Skeletal muscle tissue (tissue), 4 donors: Measurements from ENCODE around the gene OTUB2. TPM values are rescaled to one million over a fixed set of nuclear protein-coding genes. Genes with fewer than 3 reads are reported as not detected.

Experiments
- H3K27ac ChIP-seq: one replicate; pipeline ENCODE4 v1.7.0; 2013; ENCODE audit warnings: mild to moderate bottlenecking, low read depth, low read length, inconsistent platforms
- H3K27me3 ChIP-seq, 3 donors: one replicate each; pipeline ENCODE4 v1.7.0; 2013; ENCODE audit warnings: low read length in 3 of 3; ENCODE audit not compliant: control insufficient read depth in 3 of 3, insufficient read depth in 3 of 3
- H3K36me3 ChIP-seq, 3 donors: one replicate each; pipeline ENCODE4 v1.7.0; 2013; ENCODE audit warnings: low read length in 3 of 3; ENCODE audit not compliant: control insufficient read depth in 3 of 3, insufficient read depth in 3 of 3
- H3K4me1 ChIP-seq, 3 donors: one replicate each; pipeline ENCODE4 v1.7.0; 2013; ENCODE audit warnings: low read length in 3 of 3, mild to moderate bottlenecking in 3 of 3; ENCODE audit not compliant: control insufficient read depth in 3 of 3, insufficient read depth in 3 of 3
- H3K4me3 ChIP-seq, 3 donors: one replicate each; pipeline ENCODE4 v1.7.0; 2013; ENCODE audit warnings: low read length in 3 of 3
- H3K9ac ChIP-seq, 3 donors: one replicate each; pipeline ENCODE4 v1.7.0; 2013; ENCODE audit warnings: low read length in 3 of 3, mild to moderate bottlenecking in 3 of 3, moderate library complexity in 2 of 3, low read depth in 1 of 3
- H3K9me3 ChIP-seq, 3 donors: one replicate each; pipeline ENCODE4 v1.7.0; 2013; ENCODE audit warnings: low read length in 3 of 3; ENCODE audit not compliant: control insufficient read depth in 3 of 3
- total RNA-seq: library from RNA; depleted of rRNA; stranded (reverse); fragments of >200 nt; gene quantifications from one replicate; pipeline ENCODE4 v1.2.3, GENCODE V29; 2014
- donor health status: Osteomylitis.

The OTUB2 gene
- total RNA-seq, 1 donor from 2014 or later = 1.0 TPM

DNA sequence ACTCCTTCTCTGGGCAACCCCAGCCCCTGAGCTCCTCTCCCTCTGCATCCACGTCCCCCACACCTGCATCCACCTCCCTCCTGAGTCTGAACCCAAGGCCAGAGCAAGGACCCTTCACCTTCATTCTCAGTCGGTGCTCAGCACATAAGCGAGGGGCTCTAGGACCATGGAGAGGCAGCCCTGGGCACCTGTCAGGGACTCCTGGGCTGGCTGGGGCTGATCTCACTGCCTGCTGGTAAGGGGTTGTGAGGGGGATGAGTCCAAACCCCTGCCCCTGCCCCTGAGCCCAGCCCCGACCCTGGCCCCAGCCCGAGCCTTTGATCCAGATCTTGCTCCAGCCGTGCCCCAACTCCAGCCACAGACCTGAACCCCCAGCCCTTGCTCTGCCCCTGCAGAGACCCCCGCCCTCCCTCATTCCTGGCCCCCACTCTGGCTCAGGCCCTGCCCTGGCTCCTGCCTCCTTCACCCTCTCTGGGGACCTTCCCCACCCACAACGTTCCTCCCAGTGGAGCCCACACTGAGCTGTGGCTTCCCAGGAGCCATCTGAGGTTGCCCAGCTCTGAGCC lies 29.9 kb upstream of the OTUB2 start:
- Histone ChIP-seq H3K9me3 (no peaks in the 10 kb centered on the region), H3K27me3 (peaks cover 0 to 9% (median 0%) of the 10 kb centered on the region in 3 donors), H3K4me1 (peaks cover 38 to 60% (median 52%) of the 10 kb centered on the region in 3 donors), H3K36me3 (no peaks in the 10 kb centered on the region), H3K27ac (peak overlapping the region; percentile 84), H3K4me3 (peak overlapping the region in 1 of 3 donors; percentile 35), H3K9ac (peak overlapping the region; percentile 38 to 82 (median 47))

DNA sequence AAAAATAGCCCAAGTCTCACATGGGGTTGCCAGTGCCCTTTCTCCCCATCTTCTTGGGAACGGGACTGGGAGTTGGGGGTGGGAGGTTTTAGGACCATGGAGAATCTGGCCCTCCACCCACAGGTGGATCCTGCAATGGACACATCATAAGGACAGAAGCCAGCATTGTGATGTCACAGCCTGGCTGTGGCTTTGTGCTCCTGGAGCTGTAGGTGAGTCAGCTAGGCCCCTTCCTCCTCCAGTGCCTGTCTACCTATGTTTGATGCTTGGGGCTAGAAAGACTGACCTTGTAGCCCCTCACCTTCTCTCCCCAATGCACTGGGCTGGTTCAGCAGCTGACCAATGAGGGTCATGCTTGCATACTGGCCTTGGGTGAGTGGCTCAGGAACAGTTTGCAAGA lies 29.1 kb upstream of the OTUB2 start, which contains the start of gene CCDC197:
CCDC197 (plus strand) TSS at position 220 of the 400 bp plus-strand sequence. CDS start 831 bp downstream, outside the sequence.
- Histone ChIP-seq H3K9ac (peak within 1 kb of the TSS; percentile 38 to 82 (median 47)), H3K36me3 (no peaks in the 10 kb centered on the region), H3K27me3 (peaks cover 0 to 11% (median 6%) of the 10 kb centered on the region in 3 donors), H3K27ac (no peak within 1 kb of the TSS), H3K4me3 (no peak within 1 kb of the TSS), H3K4me1 (peaks cover 42 to 65% (median 57%) of the 10 kb centered on the region in 3 donors), H3K9me3 (no peaks in the 10 kb centered on the region)

DNA sequence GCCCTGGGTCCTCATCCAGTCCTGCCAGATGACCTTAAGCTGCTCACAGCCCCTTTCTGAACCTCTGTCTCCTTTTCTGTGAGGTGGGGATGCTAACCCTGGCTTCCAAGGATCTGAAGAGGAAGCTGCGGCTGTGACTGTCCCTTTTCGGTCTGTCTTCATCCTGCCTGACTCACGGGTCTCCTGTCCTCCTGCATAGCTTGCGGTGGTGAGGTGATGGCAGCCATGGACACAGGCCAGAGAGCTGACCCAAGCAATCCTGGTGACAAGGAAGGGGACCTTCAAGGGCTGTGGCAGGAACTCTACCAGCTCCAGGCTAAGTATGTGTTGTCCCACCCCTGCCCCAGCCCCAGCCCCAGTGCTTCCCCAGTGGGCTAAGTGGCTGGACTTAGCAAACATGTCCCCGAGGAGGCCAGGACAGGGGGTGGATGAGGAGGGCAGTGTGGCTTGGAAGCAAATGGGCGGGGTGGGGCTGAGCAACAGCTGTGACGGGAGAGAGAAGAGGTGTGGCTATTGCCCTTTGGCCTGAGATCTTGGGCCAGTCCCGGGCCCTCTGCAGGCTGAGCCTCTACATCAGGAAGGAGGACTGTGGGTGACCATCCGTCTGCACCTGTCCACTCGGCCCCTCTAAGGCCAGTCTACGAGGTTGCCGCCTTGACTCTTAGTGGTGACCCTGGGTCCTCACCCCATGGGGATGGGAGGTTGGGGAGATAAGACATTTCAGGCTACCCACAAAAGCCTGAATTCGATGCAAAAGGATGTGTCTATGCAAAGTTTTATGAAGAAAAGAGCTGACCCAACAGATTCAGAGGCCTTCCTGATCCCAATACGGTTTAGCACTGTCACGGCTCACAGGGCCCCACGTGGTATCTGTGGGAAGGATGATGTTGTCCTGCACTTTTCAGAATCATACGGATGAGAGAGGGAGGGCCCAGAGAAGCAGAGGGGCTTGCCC lies 27.9 kb upstream of the OTUB2 start:
- Histone ChIP-seq H3K4me1 (peaks cover 42 to 65% (median 57%) of the 10 kb centered on the region in 3 donors), H3K27ac (peak overlapping the region; percentile 27), H3K36me3 (no peaks in the 10 kb centered on the region), H3K27me3 (peaks cover 0 to 11% (median 6%) of the 10 kb centered on the region in 3 donors), H3K9ac (peak overlapping the region in 1 of 3 donors; percentile 41), H3K9me3 (no peaks in the 10 kb centered on the region), H3K4me3 (peak overlapping the region in 1 of 3 donors; percentile 29)

DNA sequence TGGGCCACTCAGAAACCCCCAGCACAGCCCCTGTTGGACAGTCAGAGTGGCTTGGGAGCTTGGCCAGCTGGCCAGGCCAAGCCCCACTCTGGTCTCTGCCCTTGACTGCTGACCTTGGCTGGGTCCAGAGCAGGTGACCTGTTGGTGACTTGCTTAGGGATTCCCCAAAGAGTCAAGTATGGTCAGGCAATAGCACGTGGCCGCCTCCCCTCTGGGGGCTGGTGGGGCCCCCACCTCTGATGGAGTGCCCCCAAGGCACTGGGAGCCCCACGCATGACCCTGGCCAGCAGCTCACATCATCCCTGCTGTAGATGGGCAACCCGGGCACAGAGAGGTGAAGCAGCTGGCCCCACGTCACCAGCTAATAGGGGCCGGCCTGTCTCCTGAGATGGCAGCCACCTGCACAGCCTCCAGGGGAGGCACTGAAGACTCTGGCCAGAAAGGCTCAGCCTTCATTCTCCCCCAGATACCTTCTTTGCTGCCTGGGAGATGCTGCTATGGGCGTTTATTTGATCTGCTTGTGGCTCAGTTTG lies 27.2 kb upstream of the OTUB2 start:
- Histone ChIP-seq H3K36me3 (no peaks in the 10 kb centered on the region), H3K4me3 (no peak overlapping the region), H3K9me3 (no peaks in the 10 kb centered on the region), H3K9ac (peak overlapping the region in 1 of 3 donors; percentile 50), H3K27me3 (peaks cover 0 to 11% (median 6%) of the 10 kb centered on the region in 3 donors), H3K27ac (no peak overlapping the region), H3K4me1 (peaks cover 42 to 65% (median 57%) of the 10 kb centered on the region in 3 donors)

DNA sequence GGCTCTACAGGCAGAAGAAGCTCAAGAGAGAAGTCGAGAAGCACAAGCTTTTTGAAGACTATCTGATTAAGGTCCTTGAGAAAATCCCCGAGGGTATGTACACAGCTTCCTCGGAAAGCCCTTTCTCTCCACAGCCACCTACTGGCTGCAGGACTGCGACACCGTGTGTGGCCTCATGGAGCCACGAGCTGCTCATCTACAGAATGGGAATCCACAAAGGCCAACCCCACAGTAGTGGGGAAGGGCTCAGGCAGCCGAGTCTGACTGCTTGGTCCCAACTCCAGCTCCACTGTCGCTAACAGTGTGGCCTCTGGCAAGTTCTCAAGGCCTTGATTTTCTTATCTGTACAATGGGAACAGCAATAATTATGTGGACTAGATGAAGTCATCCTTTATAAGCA lies 26.6 kb upstream of the OTUB2 start:
- Histone ChIP-seq H3K27me3 (peaks cover 0 to 11% (median 6%) of the 10 kb centered on the region in 3 donors), H3K4me1 (peaks cover 42 to 58% (median 54%) of the 10 kb centered on the region in 3 donors), H3K9me3 (no peaks in the 10 kb centered on the region), H3K9ac (no peak overlapping the region), H3K36me3 (no peaks in the 10 kb centered on the region), H3K27ac (no peak overlapping the region), H3K4me3 (no peak overlapping the region)

DNA sequence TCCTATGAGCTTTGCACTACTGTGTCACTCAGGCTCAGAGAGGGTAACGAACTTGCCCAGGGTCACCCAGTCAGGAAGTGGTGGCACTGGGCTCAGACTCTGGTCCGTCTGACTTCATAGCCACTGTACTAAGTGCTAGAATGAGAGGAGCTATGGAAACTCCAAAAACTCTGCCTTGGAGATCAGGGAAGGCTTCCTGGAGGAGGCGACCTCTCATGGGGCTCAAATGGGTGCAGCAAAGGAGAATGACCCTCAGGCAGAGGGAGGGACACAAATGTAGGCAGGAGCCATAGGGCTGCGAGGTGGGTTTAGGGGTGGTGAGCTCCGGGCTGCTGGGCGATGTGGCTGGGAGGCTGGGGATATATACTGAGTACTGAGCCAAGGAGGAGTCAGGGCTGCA lies 25.9 kb upstream of the OTUB2 start:
- Histone ChIP-seq H3K27ac (no peak overlapping the region), H3K27me3 (peaks cover 0 to 11% (median 6%) of the 10 kb centered on the region in 3 donors), H3K4me1 (peaks cover 36 to 52% (median 48%) of the 10 kb centered on the region in 3 donors), H3K36me3 (no peaks in the 10 kb centered on the region), H3K9me3 (no peaks in the 10 kb centered on the region), H3K9ac (no peak overlapping the region), H3K4me3 (no peak overlapping the region)

DNA sequence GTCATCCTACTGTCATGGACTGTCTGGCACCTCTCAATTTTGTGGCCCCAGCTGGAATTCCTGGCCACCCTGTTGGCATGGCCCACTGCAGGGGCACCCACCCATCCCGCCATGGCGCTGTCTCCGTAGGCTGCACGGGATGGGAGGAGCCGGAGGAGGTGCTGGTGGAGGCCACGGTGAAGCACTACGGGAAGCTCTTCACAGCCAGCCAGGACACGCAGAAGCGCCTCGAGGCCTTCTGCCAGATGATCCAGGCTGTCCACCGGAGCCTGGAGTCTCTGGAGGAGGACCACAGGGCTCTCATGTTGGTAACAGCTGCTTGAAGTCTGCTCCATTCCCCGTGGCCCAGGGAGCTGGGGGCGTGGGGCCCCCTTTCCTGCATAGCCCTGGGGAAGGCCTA lies 25.1 kb upstream of the OTUB2 start:
- Histone ChIP-seq H3K4me1 (peaks cover 29 to 44% (median 40%) of the 10 kb centered on the region in 3 donors), H3K9me3 (no peaks in the 10 kb centered on the region), H3K27me3 (peaks cover 0 to 11% (median 6%) of the 10 kb centered on the region in 3 donors), H3K36me3 (no peaks in the 10 kb centered on the region), H3K4me3 (no peak overlapping the region), H3K27ac (no peak overlapping the region), H3K9ac (peak overlapping the region in 1 of 3 donors; percentile 54)

DNA sequence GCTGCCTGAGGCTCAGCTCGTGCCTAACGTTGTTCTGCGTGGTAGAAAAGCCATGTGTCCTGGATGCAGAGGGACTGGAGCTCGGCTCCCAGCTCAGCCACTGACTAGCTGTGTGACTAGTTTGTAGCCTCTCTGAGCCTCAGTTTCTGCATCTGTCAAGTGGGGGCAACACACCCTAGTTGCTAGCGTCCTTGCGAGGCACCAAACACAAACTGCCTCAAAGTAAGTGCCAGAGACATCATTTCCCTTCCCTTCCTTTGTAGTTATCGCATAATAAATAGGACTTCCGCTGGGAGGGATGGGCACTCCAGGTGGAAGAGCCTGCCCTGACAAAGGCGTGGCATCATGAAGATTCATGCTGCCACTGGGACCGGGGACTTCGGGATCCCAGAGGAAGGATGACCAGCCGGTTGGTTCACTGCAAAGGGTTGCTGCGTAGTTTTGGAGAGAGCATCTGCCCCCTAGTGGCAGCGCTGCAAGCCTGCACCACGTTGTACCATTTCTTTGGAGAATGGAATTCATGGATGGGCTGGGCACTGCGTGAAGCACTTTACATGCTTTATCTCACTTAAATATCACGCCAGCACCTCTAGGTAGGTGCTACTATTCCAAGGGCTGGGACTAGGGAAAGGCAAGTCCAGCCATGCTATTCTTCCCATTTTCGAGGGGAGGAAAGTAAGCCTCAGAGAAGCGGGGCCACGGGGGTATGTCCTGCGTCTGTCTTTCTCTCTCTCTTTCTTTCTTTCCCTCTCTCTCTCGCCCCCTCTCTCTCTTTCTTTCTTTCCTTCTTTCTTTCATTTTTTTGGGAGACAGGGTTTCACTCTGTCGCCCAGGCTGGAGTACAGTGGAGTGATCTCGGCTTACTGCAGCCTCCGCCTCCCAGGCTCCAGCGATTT lies 24.4 kb upstream of the OTUB2 start:
- Histone ChIP-seq H3K27me3 (peaks cover 0 to 11% (median 6%) of the 10 kb centered on the region in 3 donors), H3K4me3 (peak overlapping the region in 2 of 3 donors; percentile 0 to 13), H3K9me3 (no peaks in the 10 kb centered on the region), H3K36me3 (no peaks in the 10 kb centered on the region), H3K9ac (peak overlapping the region in 1 of 3 donors; percentile 54), H3K27ac (no peak overlapping the region), H3K4me1 (peaks cover 25 to 37% (median 33%) of the 10 kb centered on the region in 3 donors)

DNA sequence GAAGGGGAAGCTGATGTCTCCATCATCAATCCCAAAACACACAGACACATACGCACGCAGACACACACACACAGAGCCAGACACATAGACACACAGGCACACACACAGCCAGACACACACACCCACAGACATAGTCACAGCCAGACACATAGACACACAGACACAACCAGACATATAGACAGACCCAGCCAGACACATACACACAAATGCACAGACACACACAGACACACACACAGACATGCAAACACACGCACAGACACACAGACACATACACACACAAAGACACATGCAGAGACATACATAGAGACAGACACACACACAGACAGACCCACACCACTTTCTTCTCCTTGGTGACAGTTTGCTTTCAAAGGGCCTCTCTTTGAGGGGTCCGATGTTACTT lies 22.7 kb upstream of the OTUB2 start:
- Histone ChIP-seq H3K4me3 (no peak overlapping the region), H3K4me1 (peaks cover 11 to 22% (median 18%) of the 10 kb centered on the region in 3 donors), H3K9me3 (no peaks in the 10 kb centered on the region), H3K27me3 (peaks cover 0 to 11% (median 6%) of the 10 kb centered on the region in 3 donors), H3K36me3 (no peaks in the 10 kb centered on the region), H3K27ac (no peak overlapping the region), H3K9ac (no peak overlapping the region)
